ENCODE measurements around the gene ATP9B.

DNA sequence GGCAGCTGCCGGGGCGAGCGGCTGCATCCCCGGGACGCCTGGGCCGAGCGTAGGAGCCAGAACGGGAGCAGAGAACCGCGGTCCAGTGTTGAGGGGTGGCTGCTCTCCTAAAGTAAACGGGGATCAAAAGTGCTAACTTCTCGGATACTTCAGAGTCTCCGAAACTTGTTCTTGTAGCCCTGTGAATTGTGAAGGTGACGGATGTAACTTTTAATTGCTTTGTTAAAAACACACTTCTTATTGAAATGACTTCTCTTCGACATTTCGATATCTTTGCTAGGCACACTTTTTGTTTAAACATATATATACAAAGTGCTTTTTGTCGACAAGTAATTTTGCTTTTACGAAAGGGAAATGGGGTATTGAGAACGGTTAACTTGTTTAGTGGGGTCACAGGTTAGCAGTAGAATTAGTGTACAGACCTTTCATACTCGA lies 540 bp downstream of the ATP9B start:
- TF ChIP-seq KLF17 (tag by site-specific recombination; IDR thresholded peaks at IDR 0.05) = no peak
- TF ChIP-seq HOXA7 (CRISPR knock-in tag; IDR thresholded peaks at IDR 0.05; ENCODE audit: borderline replicate concordance) = no peak
- no peak for TF ChIP-seq ZNF274 (IDR thresholded peaks at IDR 0.05; ENCODE audit: low read length)
- TF ChIP-seq ZNF274 (tag by site-specific recombination; IDR thresholded peaks at IDR 0.05; ENCODE audit: borderline replicate concordance) = no peak
- no peak for TF ChIP-seq ZNF184 (tag by site-specific recombination; IDR thresholded peaks at IDR 0.05)
- TF ChIP-seq ZNF549 (tag by site-specific recombination; IDR thresholded peaks at IDR 0.05) = no peak
- TF ChIP-seq, protein P1, sequence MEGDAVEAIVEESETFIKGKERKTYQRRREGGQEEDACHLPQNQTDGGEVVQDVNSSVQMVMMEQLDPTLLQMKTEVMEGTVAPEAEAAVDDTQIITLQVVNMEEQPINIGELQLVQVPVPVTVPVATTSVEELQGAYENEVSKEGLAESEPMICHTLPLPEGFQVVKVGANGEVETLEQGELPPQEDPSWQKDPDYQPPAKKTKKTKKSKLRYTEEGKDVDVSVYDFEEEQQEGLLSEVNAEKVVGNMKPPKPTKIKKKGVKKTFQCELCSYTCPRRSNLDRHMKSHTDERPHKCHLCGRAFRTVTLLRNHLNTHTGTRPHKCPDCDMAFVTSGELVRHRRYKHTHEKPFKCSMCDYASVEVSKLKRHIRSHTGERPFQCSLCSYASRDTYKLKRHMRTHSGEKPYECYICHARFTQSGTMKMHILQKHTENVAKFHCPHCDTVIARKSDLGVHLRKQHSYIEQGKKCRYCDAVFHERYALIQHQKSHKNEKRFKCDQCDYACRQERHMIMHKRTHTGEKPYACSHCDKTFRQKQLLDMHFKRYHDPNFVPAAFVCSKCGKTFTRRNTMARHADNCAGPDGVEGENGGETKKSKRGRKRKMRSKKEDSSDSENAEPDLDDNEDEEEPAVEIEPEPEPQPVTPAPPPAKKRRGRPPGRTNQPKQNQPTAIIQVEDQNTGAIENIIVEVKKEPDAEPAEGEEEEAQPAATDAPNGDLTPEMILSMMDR (tag by site-specific recombination; IDR thresholded peaks at IDR 0.05) = no peak
- no peak for TF ChIP-seq GLI4 (tag by site-specific recombination; IDR thresholded peaks at IDR 0.05)
- TF ChIP-seq ZNF175 (tag by site-specific recombination; IDR thresholded peaks at IDR 0.05) = no peak
- no peak for TF ChIP-seq YY1 (tag by site-specific recombination; IDR thresholded peaks at IDR 0.05)
- no peak for TF ChIP-seq GLIS2 (tag by site-specific recombination; IDR thresholded peaks at IDR 0.05)
- no peak for TF ChIP-seq ZNF670 (tag by site-specific recombination; IDR thresholded peaks at IDR 0.05; ENCODE audit: low read depth)
- TF ChIP-seq ZFP37 (tag by site-specific recombination; IDR thresholded peaks at IDR 0.05) = no peak

Data from HEK293 (cell line).